CD4-positive, alpha-beta T cell treated with Interleukin-10 for 1 hour (primary cell): Measurements from ENCODE around the gene NOP56.

Experiments used
- DNase-seq: peaks from one replicate; pipeline ENCODE4 v3.0.0-alpha.2; 2020

The NOP56 gene

GRCh38 chr20:2651772-2652723 is at the start of gene NOP56:
Gene NOP56, plus strand, starts transcription at chr20:2652632. Its CDS starts 29 bp downstream, at chr20:2652661.
- peak; percentile 95 for DNase-seq

- no peak for DNase-seq
Measured at GRCh38 chr20:2602746-2603145, 49.7 kb upstream of the NOP56 start.

GRCh38 chr20:2603816-2604505 is 48.5 kb upstream of the NOP56 start:
- DNase-seq: no peak

- no peak for DNase-seq
Measured at GRCh38 chr20:2604506-2604835, 48.0 kb upstream of the NOP56 start.

- no peak for DNase-seq
Measured at GRCh38 chr20:2606507-2607006, 45.9 kb upstream of the NOP56 start.

GRCh38 chr20:2610326-2610725 is 42.1 kb upstream of the NOP56 start:
- no peak for DNase-seq

- no peak for DNase-seq
Measured at GRCh38 chr20:2610941-2611720, 41.3 kb upstream of the NOP56 start.

GRCh38 chr20:2612073-2612472 is 40.4 kb upstream of the NOP56 start:
- DNase-seq: no peak

- DNase-seq: no peak
Measured at GRCh38 chr20:2616634-2617033, 35.8 kb upstream of the NOP56 start.

GRCh38 chr20:2617099-2617714 is 35.2 kb upstream of the NOP56 start:
- DNase-seq: no peak

- no peak for DNase-seq
Measured at GRCh38 chr20:2618815-2619214, 33.6 kb upstream of the NOP56 start.

- no peak for DNase-seq
Measured at GRCh38 chr20:2619337-2619736, 33.1 kb upstream of the NOP56 start.

- DNase-seq: no peak
Measured at GRCh38 chr20:2619961-2620595, 32.4 kb upstream of the NOP56 start.

- DNase-seq: no peak
Measured at GRCh38 chr20:2624190-2624589, 28.2 kb upstream of the NOP56 start.

- DNase-seq: no peak
Measured at GRCh38 chr20:2625062-2625461, 27.4 kb upstream of the NOP56 start.

- DNase-seq: no peak
Measured at GRCh38 chr20:2626853-2627541, 25.4 kb upstream of the NOP56 start.

- DNase-seq: no peak
Measured at GRCh38 chr20:2631228-2631627, 21.2 kb upstream of the NOP56 start.

GRCh38 chr20:2633381-2633780 is 19.1 kb upstream of the NOP56 start:
- DNase-seq: no peak

GRCh38 chr20:2637246-2637645 is 15.2 kb upstream of the NOP56 start:
- peak; percentile 39 for DNase-seq

- DNase-seq: no peak
Measured at GRCh38 chr20:2640260-2640659, 12.2 kb upstream of the NOP56 start.

GRCh38 chr20:2640899-2641298 is 11.5 kb upstream of the NOP56 start:
- no peak for DNase-seq

- no peak for DNase-seq
Measured at GRCh38 chr20:2643708-2644107, 8.7 kb upstream of the NOP56 start.
